GM23338 (cell line): ENCODE results near the gene VWA3B. TPM values are rescaled to one million over a fixed set of nuclear protein-coding genes. Genes with fewer than 3 reads are reported as not detected.

ENCODE experiments used
- ATAC-seq: fragments of 200-7000 bp; cut with Tn5 transposase; 3 replicates; pipeline ENCODE4 v1.9.1; 2020
- DNase-seq: peaks from one replicate; pipeline ENCODE4 v3.0.0-alpha.2; 2015; ENCODE audit warnings: low spot score
- H2AFZ ChIP-seq: fragments of 200-600 bp; sonication (generic); 2 replicates; pipeline ENCODE4 v1.8.0; 2016; ENCODE audit warnings: antibody characterized with exemption, mild to moderate bottlenecking, moderate library complexity
- H3F3A ChIP-seq: fragments of 200-600 bp; sonication (generic); replicated peaks from 2 replicates; pipeline ENCODE4 v1.8.0; 2017; ENCODE audit warnings: antibody characterized with exemption, mixed run types, low read depth
- H3K27ac ChIP-seq: fragments of 200-600 bp; sonication (generic); 2 replicates; pipeline ENCODE4 v1.6.1; 2016; ENCODE audit warnings: low read depth
- H3K27me3 ChIP-seq: fragments of 200-600 bp; sonication (generic); 2 replicates; pipeline ENCODE4 v1.8.0; 2016; ENCODE audit warnings: mild to moderate bottlenecking, mixed run types, moderate library complexity; ENCODE audit not compliant: insufficient read depth
- H3K36me3 ChIP-seq: fragments of 200-600 bp; sonication (generic); 2 replicates; pipeline ENCODE4 v1.8.0; 2016; ENCODE audit warnings: mild to moderate bottlenecking; ENCODE audit not compliant: insufficient read depth
- H3K4me1 ChIP-seq: fragments of 200-600 bp; sonication (generic); 2 replicates; pipeline ENCODE4 v1.8.0; 2016; ENCODE audit warnings: mild to moderate bottlenecking, moderate library complexity; ENCODE audit not compliant: insufficient read depth
- H3K4me2 ChIP-seq: fragments of 200-600 bp; sonication (generic); 2 replicates; pipeline ENCODE4 v1.7.1; 2017; ENCODE audit warnings: mixed run types
- H3K4me3 ChIP-seq: fragments of 200-600 bp; sonication (generic); 2 replicates; pipeline ENCODE4 v1.6.1; 2016; ENCODE audit warnings: mixed run types
- H3K79me2 ChIP-seq: fragments of 200-600 bp; sonication (generic); replicated peaks from 2 replicates; pipeline ENCODE4 v1.8.0; 2017; ENCODE audit warnings: mild to moderate bottlenecking; ENCODE audit not compliant: insufficient read depth
- H3K9me2 ChIP-seq: fragments of 200-600 bp; sonication (generic); 2 replicates; pipeline ENCODE4 v1.8.0; 2017; ENCODE audit not compliant: insufficient read depth
- H4K20me1 ChIP-seq: fragments of 200-600 bp; sonication (generic); replicated peaks from 2 replicates; pipeline ENCODE4 v1.8.0; 2017; ENCODE audit warnings: mild to moderate bottlenecking; ENCODE audit not compliant: insufficient read depth
- H3K27ac Mint-ChIP-seq: 2 replicates; pipeline ENCODE4 v1.8.0; 2020; ENCODE audit warnings: inconsistent platforms, mild to moderate bottlenecking, moderate library complexity, mixed read lengths
- H3K27me3 Mint-ChIP-seq: 3 replicates; pipeline ENCODE4 v1.8.0; 2022; ENCODE audit warnings: low read depth, mild to moderate bottlenecking, moderate library complexity, mixed read lengths, inconsistent platforms; ENCODE audit not compliant: insufficient read depth, poor library complexity
- H3K36me3 Mint-ChIP-seq: 3 replicates; pipeline ENCODE4 v1.8.0; 2021; ENCODE audit warnings: low read depth, mild to moderate bottlenecking, inconsistent platforms, moderate library complexity, mixed read lengths
- H3K4me1 Mint-ChIP-seq: 3 replicates; pipeline ENCODE4 v1.8.0; 2020; ENCODE audit warnings: mild to moderate bottlenecking, inconsistent platforms, mixed read lengths
- H3K4me3 Mint-ChIP-seq: 3 replicates; pipeline ENCODE4 v1.8.0; 2021; ENCODE audit warnings: moderate library complexity, mild to moderate bottlenecking, inconsistent platforms, mixed read lengths
- H3K9me3 Mint-ChIP-seq: 3 replicates; pipeline ENCODE4 v1.8.0; 2020; ENCODE audit warnings: moderate library complexity, mild to moderate bottlenecking, inconsistent platforms, mixed read lengths
- EZH2 ChIP-seq: fragments of 200-600 bp; sonication (generic); IDR thresholded peaks from one replicate; pipeline ENCODE4 v1.8.0; 2017; ENCODE audit warnings: antibody characterized with exemption, mild to moderate bottlenecking, low read depth; ENCODE audit not compliant: unreplicated experiment
- ZNF114 ChIP-seq: fragments of 250-450 bp; sonication (Bioruptor Pico); IDR thresholded peaks from 2 replicates; pipeline ENCODE4 v1.5.0; 2020; ENCODE audit warnings: mild to moderate bottlenecking, moderate library complexity
- long read RNA-seq: library from polyadenylated mRNA; unstranded; transcript quantifications from one replicate; pipeline ENCODE4 v2.0.0, GENCODE V29; 2020; ENCODE audit not compliant: unreplicated experiment
- polyA plus RNA-seq: library from polyadenylated mRNA; unstranded; fragments of >200 nt; fragmentation: Nextera tagmentation; extraction: Ambion mirVana; gene quantifications from 2 replicates; pipeline ENCODE4 v1.2.1, GENCODE V29; 2016
- total RNA-seq: library from RNA; depleted of rRNA; stranded (reverse); fragments of >200 nt; shearing (Covaris generic); gene quantifications from 2 replicates; pipeline ENCODE4 v1.2.3, GENCODE V29; 2014; rRNA removed
- TF ChIP-seq, protein P1 (sequence below), 2 experiments: fragments of 200-600 bp in 1 of 2; sonication (generic) in 1 of 2; conservative IDR thresholded peaks; 2 replicates each; pipeline versions ENCODE4 v1.5.1 to v1.6.1; 2016 to 2017; ENCODE audit warnings: antibody characterized with exemption in 2 of 2, low read depth in 2 of 2, mild to moderate bottlenecking in 2 of 2, moderate library complexity in 1 of 2
- TF ChIP-seq, protein P2 (sequence below): IDR thresholded peaks from one replicate; pipeline ENCODE4 v1.6.1; 2018; ENCODE audit warnings: antibody characterized with exemption; ENCODE audit not compliant: unreplicated experiment
- TF ChIP-seq, protein P3 (sequence below): fragments of 250-450 bp; sonication (Bioruptor Pico); IDR thresholded peaks from 2 replicates; pipeline ENCODE4 v1.5.0; 2020; ENCODE audit warnings: mild to moderate bottlenecking, moderate library complexity
- TF ChIP-seq, protein P4 (sequence below): IDR thresholded peaks from 2 replicates; pipeline ENCODE4 v1.6.1; 2016; ENCODE audit warnings: antibody characterized with exemption

Gene VWA3B, protein sequence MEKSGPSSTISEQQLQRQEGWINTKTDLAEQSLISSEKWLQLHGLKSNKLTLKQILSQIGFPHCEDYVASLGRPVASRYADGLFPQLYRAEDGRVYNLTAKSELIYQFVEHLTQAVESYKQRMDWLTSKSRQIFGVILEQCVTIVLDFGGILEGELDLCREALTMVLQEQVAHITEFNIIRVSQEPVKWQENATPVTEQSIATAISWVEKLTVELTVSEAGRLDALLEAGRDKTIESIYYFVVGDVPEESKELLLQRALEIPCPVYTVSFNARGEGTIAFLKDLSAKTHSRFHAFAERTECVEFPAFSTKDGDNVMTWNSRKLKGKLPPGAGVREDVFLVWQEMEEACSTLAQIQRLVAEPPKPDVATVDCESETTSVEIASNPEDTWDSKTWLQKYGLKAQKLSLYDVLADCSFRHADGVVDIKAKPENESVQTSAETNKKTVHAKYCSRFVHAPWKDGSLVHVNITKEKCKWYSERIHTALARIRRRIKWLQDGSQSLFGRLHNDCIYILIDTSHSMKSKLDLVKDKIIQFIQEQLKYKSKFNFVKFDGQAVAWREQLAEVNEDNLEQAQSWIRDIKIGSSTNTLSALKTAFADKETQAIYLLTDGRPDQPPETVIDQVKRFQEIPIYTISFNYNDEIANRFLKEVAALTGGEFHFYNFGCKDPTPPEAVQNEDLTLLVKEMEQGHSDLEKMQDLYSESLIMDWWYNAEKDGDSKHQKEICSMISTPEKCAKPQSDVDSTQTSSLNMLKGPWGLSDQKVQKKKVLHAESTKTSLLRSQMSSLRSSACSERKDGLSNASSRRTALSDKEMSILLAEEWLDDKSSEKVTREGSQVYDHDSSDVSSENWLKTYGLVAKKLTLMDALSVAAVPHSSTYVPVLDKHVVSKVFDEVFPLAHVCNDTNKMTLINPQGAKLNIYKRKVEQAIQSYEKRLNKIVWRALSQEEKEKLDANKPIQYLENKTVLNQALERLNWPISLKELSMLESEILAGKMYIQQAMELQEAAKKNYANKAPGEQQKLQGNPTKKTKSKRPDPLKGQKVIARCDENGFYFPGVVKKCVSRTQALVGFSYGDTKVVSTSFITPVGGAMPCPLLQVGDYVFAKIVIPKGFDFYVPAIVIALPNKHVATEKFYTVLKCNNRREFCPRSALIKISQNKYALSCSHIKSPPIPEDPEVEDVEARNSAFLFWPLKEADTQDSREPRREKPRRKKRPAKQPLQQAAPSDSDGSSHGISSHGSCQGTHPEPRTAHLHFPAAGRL (N-terminal part only)
- total RNA-seq (not detected in 2 replicates), polyA plus RNA-seq (not detected in 2 replicates)
- long read RNA-seq, partial matches to known transcripts, result 0 of 1 reads
- long read RNA-seq, other reads (novel, unspliced or antisense), result 1 of 1 reads

DNA sequence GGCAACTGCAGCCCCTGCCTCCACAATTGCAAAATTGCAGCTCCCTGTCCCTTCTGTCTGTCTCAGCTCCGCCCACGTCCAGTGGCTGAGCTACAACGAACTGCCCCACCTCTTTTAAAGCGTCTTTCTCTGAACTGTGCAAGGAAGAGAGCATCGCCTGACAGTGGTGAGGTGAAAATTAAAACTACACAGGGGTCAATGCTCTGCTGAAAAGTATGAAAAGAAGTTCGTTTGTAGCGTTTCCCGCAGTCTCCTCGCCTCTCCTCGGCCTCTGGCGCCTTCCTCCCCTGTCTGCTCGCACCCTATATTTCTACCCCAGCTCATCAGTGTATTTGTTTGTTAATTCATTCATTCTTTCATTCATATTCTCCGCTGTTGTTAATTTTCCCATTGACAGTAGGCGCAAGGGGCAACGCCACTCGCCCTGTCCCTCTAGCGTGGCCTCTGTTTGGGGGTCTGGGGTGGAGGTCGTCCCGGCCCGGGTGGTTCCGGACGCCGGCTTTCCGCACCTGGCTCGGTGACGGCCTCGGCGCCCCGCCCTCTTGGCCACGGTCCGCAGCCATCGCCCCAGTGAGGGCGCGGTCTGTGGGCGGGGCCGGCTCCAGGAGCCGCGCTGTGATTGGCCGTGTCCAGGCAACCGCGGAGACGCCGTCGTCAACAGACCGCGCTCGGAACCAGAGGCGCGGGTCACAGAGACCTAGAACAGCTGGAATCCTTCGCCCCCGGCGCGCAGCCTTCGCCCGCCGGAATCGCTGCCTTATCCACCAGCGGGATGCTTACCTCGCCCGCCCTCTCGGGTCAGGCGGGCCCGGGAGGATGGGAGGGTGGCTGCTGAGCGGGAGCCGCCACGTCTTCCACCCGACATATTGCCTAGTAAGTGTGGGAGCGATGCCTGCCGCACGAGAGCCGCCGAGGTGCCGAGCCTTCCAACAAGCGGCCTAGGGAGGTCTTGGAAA, at the start of gene VWA3B:
Gene VWA3B, plus strand, starts transcription at position 677 of the 956 bp plus-strand sequence. CDS start 5,926 bp downstream, outside the sequence.
- H3K36me3 ChIP-seq, result no peaks in the 10 kb centered on the region
- Mint-ChIP-seq H3K4me3 (peak within 1 kb of the TSS; percentile 77), H3K27me3 (peaks cover 33% of the 10 kb centered on the region), H3K36me3 (no peaks in the 10 kb centered on the region; the same call in 2 of the 3 replicates), H3K9me3 (no peaks in the 10 kb centered on the region), H3K27ac (no peak within 1 kb of the TSS), H3K4me1 (0 out of 3 replicates have a peak, but pooled peaks cover 4% of the 10 kb centered on the region)
- H3K4me1 ChIP-seq, result no peaks in the 10 kb centered on the region
- peak within 1 kb of the TSS; percentile 99 for H2AFZ ChIP-seq
- H3K9me2 ChIP-seq, result no peaks in the 10 kb centered on the region
- ATAC-seq (peak; percentile 97), DNase-seq (peak; percentile 94)
- no peaks in the 10 kb centered on the region for H3K79me2 ChIP-seq
- H3K4me3 ChIP-seq, result peak within 1 kb of the TSS; percentile 77
- H4K20me1 ChIP-seq, result no peaks in the 10 kb centered on the region
- H3K27me3 ChIP-seq, result peaks cover 39% of the 10 kb centered on the region
- H3K4me2 ChIP-seq, result peak within 1 kb of the TSS; percentile 99
- no peak within 1 kb of the TSS for H3K27ac ChIP-seq
- no peaks in the 10 kb centered on the region for H3F3A ChIP-seq
- TF ChIP-seq, protein P1, sequence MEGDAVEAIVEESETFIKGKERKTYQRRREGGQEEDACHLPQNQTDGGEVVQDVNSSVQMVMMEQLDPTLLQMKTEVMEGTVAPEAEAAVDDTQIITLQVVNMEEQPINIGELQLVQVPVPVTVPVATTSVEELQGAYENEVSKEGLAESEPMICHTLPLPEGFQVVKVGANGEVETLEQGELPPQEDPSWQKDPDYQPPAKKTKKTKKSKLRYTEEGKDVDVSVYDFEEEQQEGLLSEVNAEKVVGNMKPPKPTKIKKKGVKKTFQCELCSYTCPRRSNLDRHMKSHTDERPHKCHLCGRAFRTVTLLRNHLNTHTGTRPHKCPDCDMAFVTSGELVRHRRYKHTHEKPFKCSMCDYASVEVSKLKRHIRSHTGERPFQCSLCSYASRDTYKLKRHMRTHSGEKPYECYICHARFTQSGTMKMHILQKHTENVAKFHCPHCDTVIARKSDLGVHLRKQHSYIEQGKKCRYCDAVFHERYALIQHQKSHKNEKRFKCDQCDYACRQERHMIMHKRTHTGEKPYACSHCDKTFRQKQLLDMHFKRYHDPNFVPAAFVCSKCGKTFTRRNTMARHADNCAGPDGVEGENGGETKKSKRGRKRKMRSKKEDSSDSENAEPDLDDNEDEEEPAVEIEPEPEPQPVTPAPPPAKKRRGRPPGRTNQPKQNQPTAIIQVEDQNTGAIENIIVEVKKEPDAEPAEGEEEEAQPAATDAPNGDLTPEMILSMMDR (conservative IDR thresholded peaks at IDR 0.05; ENCODE audit: low read depth in 2 of 2), result no peak
- no peak for TF ChIP-seq EZH2
- TF ChIP-seq ZNF114 (CRISPR knock-in tag), result no peak
- TF ChIP-seq, protein P2, sequence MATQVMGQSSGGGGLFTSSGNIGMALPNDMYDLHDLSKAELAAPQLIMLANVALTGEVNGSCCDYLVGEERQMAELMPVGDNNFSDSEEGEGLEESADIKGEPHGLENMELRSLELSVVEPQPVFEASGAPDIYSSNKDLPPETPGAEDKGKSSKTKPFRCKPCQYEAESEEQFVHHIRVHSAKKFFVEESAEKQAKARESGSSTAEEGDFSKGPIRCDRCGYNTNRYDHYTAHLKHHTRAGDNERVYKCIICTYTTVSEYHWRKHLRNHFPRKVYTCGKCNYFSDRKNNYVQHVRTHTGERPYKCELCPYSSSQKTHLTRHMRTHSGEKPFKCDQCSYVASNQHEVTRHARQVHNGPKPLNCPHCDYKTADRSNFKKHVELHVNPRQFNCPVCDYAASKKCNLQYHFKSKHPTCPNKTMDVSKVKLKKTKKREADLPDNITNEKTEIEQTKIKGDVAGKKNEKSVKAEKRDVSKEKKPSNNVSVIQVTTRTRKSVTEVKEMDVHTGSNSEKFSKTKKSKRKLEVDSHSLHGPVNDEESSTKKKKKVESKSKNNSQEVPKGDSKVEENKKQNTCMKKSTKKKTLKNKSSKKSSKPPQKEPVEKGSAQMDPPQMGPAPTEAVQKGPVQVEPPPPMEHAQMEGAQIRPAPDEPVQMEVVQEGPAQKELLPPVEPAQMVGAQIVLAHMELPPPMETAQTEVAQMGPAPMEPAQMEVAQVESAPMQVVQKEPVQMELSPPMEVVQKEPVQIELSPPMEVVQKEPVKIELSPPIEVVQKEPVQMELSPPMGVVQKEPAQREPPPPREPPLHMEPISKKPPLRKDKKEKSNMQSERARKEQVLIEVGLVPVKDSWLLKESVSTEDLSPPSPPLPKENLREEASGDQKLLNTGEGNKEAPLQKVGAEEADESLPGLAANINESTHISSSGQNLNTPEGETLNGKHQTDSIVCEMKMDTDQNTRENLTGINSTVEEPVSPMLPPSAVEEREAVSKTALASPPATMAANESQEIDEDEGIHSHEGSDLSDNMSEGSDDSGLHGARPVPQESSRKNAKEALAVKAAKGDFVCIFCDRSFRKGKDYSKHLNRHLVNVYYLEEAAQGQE, result no peak
- TF ChIP-seq, protein P3, sequence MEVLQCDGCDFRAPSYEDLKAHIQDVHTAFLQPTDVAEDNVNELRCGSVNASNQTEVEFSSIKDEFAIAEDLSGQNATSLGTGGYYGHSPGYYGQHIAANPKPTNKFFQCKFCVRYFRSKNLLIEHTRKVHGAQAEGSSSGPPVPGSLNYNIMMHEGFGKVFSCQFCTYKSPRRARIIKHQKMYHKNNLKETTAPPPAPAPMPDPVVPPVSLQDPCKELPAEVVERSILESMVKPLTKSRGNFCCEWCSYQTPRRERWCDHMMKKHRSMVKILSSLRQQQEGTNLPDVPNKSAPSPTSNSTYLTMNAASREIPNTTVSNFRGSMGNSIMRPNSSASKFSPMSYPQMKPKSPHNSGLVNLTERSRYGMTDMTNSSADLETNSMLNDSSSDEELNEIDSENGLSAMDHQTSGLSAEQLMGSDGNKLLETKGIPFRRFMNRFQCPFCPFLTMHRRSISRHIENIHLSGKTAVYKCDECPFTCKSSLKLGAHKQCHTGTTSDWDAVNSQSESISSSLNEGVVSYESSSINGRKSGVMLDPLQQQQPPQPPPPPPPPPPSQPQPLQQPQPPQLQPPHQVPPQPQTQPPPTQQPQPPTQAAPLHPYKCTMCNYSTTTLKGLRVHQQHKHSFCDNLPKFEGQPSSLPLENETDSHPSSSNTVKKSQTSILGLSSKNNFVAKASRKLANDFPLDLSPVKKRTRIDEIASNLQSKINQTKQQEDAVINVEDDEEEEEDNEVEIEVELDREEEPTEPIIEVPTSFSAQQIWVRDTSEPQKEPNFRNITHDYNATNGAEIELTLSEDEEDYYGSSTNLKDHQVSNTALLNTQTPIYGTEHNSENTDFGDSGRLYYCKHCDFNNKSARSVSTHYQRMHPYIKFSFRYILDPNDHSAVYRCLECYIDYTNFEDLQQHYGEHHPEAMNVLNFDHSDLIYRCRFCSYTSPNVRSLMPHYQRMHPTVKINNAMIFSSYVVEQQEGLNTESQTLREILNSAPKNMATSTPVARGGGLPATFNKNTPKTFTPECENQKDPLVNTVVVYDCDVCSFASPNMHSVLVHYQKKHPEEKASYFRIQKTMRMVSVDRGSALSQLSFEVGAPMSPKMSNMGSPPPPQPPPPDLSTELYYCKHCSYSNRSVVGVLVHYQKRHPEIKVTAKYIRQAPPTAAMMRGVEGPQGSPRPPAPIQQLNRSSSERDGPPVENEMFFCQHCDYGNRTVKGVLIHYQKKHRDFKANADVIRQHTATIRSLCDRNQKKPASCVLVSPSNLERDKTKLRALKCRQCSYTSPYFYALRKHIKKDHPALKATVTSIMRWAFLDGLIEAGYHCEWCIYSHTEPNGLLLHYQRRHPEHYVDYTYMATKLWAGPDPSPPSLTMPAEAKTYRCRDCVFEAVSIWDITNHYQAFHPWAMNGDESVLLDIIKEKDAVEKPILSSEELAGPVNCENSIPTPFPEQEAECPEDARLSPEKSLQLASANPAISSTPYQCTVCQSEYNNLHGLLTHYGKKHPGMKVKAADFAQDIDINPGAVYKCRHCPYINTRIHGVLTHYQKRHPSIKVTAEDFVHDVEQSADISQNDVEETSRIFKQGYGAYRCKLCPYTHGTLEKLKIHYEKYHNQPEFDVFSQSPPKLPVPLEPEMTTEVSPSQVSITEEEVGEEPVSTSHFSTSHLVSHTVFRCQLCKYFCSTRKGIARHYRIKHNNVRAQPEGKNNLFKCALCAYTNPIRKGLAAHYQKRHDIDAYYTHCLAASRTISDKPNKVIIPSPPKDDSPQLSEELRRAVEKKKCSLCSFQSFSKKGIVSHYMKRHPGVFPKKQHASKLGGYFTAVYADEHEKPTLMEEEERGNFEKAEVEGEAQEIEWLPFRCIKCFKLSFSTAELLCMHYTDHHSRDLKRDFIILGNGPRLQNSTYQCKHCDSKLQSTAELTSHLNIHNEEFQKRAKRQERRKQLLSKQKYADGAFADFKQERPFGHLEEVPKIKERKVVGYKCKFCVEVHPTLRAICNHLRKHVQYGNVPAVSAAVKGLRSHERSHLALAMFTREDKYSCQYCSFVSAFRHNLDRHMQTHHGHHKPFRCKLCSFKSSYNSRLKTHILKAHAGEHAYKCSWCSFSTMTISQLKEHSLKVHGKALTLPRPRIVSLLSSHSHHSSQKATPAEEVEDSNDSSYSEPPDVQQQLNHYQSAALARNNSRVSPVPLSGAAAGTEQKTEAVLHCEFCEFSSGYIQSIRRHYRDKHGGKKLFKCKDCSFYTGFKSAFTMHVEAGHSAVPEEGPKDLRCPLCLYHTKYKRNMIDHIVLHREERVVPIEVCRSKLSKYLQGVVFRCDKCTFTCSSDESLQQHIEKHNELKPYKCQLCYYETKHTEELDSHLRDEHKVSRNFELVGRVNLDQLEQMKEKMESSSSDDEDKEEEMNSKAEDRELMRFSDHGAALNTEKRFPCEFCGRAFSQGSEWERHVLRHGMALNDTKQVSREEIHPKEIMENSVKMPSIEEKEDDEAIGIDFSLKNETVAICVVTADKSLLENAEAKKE, result no peak
- TF ChIP-seq, protein P4, sequence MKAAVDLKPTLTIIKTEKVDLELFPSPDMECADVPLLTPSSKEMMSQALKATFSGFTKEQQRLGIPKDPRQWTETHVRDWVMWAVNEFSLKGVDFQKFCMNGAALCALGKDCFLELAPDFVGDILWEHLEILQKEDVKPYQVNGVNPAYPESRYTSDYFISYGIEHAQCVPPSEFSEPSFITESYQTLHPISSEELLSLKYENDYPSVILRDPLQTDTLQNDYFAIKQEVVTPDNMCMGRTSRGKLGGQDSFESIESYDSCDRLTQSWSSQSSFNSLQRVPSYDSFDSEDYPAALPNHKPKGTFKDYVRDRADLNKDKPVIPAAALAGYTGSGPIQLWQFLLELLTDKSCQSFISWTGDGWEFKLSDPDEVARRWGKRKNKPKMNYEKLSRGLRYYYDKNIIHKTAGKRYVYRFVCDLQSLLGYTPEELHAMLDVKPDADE, result no peak
